CD4-positive, alpha-beta T cell treated with Interleukin-6 for 4 hours (primary cell): Measurements from ENCODE around the gene EFCAB6.

Source experiments
- DNase-seq: peaks from one replicate; pipeline ENCODE4 v3.0.0-alpha.2; 2020; ENCODE audit warnings: mixed read lengths

Gene EFCAB6

DNA sequence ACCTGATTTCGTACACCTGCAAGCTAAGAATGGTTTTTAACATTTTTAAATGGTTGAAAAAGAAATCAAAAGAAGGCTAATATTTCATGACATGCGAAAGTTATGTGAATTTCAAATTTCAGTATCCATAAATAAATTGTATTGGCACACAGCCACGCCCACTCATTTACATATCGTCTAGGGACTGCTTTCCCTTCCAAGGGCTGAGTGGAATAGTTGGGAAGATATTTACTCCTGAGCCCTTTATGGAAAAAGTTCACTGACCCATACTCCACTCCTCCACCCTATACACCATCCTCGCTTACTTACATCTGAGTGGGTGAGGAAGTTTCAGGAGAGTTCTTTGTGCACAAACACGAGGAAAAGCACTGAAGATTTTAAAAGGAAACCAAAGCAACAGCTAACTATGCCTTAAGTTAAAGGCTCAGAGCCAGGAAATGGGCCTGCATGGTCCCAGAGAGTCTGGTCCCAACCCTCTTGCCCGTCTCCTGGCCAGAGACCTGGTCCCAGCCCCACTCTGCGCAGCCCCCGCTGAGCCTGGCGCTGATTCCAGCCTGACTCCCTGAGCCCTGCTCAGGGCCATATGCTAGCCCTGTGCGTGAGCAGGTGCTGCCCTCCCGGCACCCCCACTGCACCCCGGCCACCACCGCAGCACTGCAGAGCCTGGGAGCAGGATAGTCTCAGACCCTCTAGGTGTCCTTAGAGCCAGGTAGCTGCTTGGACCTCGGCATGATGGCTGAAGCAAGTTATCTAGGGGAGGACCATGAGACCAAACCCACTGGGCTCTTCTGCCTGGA lies 69.8 kb downstream of the EFCAB6 start:
- DNase-seq, result no peak

- DNase-seq, result no peak
These were observed 71.4 kb downstream of the EFCAB6 start for GRCh38 chr22:43740587-43741270.

- DNase-seq, result no peak
These were observed 72.2 kb downstream of the EFCAB6 start for GRCh38 chr22:43739851-43740379.

DNA sequence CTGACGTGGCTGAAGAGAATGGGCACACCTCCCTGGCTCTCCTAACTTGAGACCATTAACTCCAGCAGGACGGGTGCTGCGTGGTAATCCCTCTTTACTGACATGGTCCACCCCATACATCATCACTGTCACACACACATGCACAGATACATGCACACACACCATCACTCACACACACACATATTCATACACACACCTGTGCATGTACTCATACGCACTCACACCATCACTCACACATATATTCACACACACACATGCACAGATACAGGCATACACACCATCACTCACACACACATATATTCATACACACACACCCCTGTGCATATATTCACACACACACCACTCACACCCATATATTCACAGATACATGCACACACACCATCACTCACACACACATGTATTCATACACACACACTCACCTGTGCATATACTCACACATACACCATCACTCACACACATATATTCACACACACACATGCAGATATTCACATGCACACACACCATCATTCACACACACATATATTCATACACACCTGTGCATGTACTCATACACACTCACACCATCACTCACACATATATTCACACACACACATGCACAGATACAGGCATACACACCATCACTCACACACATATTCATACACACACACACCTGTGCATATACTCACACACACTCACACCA lies 74.8 kb downstream of the EFCAB6 start:
- DNase-seq, result no peak

DNA sequence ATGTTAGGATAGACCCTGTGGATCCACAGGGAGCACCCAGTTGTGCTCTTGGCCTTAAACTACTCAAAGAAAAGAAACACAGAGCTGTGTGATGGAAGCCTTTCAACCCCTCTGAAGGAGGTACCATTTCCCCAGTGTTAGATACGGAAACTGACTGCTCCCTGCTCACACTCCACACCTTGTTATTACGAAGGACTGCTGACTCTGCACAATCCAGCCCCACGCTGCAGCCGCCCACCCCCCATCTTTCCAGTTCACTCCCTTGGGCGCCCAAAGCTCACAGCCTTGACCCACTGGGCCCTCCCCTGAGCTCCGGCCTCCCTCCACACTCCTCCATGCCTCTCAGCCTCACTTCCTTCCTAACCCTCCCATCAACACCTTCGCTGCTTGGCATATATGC lies 75.5 kb downstream of the EFCAB6 start:
- no peak for DNase-seq

DNA sequence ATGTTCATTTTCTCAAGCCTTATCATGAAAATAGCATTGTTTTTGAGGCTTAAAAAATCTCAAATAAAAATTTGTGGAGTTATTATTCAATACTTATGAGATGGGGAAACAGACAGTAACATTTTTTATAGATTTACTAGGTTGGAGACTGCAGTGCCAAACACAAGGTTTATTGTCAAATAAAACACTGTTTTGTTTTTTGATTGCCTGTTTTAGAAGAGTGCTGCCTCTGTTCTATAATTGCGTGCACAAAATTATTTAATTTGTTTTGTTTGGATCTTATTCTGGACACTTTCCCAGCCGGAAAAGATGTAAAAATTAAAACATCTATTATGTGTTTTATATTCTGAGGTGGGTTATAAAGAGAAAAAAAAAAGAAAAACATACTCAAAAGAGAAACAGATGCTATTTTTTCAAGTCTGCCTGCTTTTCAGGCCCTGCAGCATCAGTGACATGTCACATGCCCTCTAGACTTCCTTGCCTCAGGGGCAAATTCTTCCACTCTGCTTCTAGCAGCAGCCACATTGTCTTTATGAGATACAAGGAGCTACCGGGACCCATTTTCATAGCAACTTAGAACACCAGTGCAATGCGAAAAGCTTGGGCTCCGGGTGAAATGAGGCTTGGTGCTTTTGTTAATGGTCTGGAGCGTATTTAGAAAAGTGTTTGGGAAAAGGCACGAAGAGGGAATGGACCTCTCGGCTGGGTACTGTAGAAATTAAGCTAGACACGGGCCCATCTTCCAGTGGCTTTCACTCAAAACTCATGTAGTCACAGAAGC lies 77.5 kb downstream of the EFCAB6 start:
- no peak for DNase-seq

- DNase-seq, result no peak
These were observed 79.0 kb downstream of the EFCAB6 start for GRCh38 chr22:43733138-43733537.

- DNase-seq, result no peak
These were observed 80.1 kb downstream of the EFCAB6 start for GRCh38 chr22:43731988-43732387.

DNA sequence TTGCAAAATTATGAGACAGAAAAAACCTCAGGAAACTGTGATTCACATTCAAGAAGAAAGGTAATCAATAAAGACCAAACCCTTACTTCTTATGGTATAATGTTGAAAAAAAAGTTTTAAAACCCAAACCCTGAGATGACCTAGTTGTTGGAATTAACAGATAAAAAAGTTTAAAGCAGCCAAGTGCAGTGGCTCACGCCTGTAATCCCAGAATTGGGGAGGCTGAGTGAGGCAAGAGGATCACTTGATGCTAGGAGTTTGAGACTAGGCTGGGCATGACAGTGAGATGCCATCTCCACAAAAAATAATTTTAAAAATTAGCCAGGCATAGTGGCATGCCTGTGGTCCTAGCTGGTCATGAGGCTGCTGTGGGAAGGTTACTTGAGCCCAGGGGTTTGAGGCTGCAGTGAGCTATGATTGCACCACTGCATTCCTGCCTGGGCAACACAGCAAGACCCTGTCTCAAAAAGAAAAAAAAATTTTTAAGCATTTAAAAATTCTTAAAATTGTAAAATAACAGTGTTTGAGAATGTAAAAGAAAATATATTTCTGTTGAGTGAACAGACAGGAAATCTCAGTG lies 85.1 kb downstream of the EFCAB6 start:
- no peak for DNase-seq

DNA sequence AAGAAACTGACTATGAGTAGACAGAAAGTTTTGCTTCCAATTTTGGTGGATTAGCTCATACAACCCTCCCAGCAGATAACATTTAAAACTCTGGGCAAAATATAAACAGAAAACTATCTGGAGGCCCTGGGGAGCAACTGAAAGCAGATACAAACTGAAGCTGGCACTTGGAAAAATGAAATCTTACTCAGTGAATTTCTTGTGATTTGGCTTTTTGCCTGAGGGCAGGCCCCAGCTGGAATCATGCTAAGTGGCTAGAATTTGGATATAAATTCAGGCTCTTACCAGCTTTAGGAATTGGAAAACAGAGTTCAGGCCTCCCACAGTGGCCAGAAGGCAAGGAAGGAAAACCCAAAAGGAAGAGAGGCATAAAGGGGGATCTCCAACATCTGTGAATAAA lies 85.8 kb downstream of the EFCAB6 start:
- DNase-seq, result no peak

DNA sequence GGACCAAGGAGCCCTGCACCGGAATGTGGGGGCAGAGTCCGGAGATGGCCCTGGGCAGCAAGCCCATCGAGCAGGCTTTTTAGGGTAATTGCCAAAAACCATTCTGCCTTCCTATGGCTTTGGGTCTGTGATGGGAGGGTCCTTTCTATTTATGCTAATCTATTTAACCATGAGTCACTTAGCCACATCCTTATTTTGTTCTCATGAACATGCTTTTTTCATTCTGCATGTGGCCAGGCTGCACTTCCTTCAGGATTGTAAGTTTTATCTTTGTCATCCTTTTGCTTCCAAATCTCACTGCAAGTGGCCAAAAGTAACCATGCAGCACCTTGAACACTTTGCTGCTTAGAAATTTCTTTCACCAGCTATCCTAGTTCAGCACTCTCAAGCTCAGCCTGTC lies 88.3 kb downstream of the EFCAB6 start:
- DNase-seq, result no peak

- no peak for DNase-seq
These were observed 89.7 kb downstream of the EFCAB6 start for GRCh38 chr22:43722444-43722843.

DNA sequence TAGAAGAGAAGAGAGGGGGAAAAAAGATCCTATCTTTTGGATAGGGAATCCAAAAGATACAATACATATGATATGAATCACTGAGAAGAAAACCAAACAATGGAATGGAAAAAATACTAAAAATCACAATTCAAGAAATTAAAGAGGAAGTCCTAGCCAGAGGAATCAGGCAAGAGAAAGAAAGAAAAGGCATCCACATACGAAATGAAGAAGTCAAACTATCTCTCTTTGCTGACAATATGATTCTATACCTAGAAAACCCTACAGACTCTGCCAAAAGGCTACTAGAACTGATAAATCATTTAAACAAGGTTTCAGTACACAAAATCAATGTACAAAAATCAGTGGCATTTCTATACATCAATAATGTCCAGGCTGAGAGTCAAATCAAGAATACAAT lies 91.4 kb downstream of the EFCAB6 start:
- no peak for DNase-seq

- no peak for DNase-seq
These were observed 98.0 kb downstream of the EFCAB6 start for GRCh38 chr22:43714104-43714503.

- DNase-seq, result no peak
These were observed 100.4 kb downstream of the EFCAB6 start for GRCh38 chr22:43711681-43712080.

DNA sequence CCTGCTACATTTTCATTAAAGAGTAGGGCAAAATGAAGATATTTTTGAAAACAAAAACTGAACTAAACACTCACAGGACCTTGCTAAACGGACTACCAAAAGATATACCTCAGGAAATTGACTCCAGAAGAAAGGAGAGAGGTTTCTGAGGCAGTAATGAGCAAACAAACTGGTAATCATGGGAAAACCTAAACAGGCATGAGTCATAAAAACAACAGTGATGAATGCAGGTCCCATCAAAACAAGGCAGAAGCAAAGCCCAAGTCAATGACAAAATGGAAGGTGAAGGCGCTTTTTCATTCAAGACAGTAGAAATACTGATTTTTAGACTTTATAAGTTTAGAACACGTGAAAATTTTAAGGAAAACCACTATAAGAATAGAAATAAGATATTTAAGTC lies 104.5 kb downstream of the EFCAB6 start:
- DNase-seq, result no peak

GRCh38 chr22:43706571-43707328 lies 105.4 kb downstream of the EFCAB6 start:
- no peak for DNase-seq

DNA sequence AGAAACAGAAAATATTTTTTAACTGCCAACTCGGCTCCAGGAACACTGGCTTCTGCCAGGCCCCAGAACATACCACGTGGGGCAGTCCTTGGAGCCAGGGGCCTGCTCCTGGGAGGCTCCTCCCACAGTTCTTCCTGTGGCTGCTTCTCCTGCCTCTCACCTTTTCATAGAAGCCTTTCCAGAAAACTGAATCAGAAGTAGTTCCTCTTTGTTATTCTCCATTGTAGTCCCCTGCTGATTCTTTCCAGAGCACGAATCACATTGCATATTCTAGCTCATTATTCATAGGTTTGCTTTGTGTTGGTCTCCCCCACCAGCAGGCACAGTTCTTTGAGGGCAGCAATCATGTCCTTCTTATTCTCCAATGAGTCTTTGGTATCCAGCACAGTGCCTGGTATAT lies 106.0 kb downstream of the EFCAB6 start:
- no peak for DNase-seq

GRCh38 chr22:43704051-43704450 lies 108.1 kb downstream of the EFCAB6 start:
- DNase-seq, result no peak

DNA sequence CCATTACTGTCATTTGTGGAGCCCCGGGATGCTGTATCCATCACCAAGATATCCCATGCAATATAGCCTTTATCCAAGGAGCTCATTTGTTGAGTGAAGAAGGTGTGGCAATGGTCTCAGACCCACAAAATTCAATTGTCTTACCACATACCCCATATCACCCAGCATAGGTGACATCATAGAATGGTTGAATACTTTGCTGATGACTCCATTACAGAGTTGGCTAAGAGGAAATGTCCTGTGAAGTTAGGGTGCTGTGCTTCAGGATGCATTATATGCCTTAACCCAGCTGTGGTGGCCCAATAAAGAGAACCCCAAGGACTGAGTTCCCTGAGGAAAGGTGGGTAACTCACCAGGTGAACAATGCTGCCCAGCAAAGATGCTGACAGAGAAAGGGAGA lies 113.7 kb downstream of the EFCAB6 start:
- no peak for DNase-seq

- no peak for DNase-seq
These were observed 114.2 kb downstream of the EFCAB6 start for GRCh38 chr22:43697894-43698293.

DNA sequence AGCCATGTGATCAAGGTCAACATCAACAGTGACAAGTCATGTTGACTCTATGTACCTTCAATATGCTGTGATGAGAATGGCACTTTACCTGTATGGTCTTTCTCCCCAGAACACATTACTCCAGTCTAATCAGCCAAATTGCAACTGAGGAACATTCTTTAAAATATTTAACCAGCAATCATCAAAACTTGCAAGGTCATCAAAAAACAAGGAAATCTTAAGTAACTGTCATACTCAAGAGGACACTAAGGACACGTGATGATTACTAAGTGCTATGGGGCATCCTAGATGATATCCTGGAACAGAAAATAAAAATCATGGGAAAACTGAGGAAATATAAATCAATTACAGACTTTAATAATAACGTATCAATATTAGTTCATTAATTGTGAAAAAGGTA lies 118.9 kb downstream of the EFCAB6 start:
- no peak for DNase-seq
